NT2/D1 (cell line): ENCODE results near the gene PCDHA1.

Source experiments
- YY1 ChIP-seq: IDR thresholded peaks from 2 replicates; pipeline ENCODE4 v1.6.1; 2011; ENCODE audit not compliant: insufficient read length, insufficient read depth
- ZNF274 ChIP-seq: IDR thresholded peaks from 2 replicates; pipeline ENCODE4 v1.6.1; 2011; ENCODE audit warnings: mild to moderate bottlenecking, low read depth, low read length

- no peak for TF ChIP-seq ZNF274
- no peak for TF ChIP-seq YY1
These were observed 137.7 kb downstream of the PCDHA1 start for GRCh38 chr5:140923601-140924000.
